Measurements from ENCODE around the gene SORCS2. TPM values are rescaled to one million over a fixed set of nuclear protein-coding genes. Genes with fewer than 3 reads are reported as not detected.

SORCS2 gene
- total and polyA plus RNA-seq, 2 of the 8 experiments (the other 6 are each of a cell fraction or from before 2014, with no cell fraction given): 0.36 to 1.8 TPM

DNA sequence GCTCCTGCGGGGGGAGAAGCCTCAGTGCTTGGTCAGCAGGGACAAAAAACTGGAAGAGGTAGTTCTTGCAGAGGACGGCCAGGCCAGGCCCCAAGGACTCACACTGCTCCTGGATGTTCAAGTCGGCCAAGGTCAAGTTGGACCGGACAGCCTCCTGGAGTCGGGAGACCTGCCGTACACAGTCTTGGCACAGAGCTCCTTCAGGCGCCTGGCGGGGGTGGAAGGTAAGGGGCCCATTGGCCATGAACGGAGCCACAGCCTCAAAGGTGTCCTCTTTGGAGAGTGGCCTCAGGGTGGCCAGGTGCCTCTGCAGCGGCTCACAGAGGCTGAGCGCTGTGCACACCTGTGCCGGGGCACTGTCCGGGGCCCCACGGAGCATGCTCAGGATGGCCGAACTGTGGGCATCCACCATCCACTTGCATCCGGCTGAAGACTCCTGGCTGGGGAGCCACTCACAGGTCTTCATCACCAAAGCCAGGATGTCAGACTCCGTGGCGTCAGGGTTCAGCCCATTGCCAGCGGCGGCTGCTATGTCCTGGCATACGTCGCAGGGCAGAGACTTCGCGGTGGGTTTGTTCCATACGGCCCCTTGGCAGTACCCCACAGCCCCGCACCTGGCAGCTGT lies 241.9 kb downstream of the SORCS2 start:
- FAIRE-seq: no peak
- POLR2A ChIA-PET (ENCODE audit: partially characterized antibody): interaction anchor here (1.1 kb wide), 1 partner anchor 8 kb away, joined by 3 read pairs; no protein-coding TSS in a partner anchor
- TF ChIP-seq TAF7 (optimal IDR thresholded peaks at IDR 0.05; ENCODE audit: borderline replicate concordance, low read depth, low read length) (no peak), RXRA (IDR thresholded peaks at IDR 0.05; ENCODE audit: insufficient read depth, low read depth, low read length) (no peak), SIN3A (conservative IDR thresholded peaks at IDR 0.05 in 1 of 2, IDR thresholded peaks at IDR 0.05 in 1 of 2; ENCODE audit: low read depth in 1 of 2, low read length in 2 of 2) (no peak), YY1 (IDR thresholded peaks at IDR 0.05; ENCODE audit: low read depth, low read length) (no peak), RBBP5 (IDR thresholded peaks at IDR 0.05; ENCODE audit: borderline replicate concordance, low read depth, low read length) (no peak), JUND (IDR thresholded peaks at IDR 0.05; ENCODE audit: low read length) (no peak), KDM1A (IDR thresholded peaks at IDR 0.05; ENCODE audit: borderline replicate concordance, low read length) (no peak), KDM5A (IDR thresholded peaks at IDR 0.05; ENCODE audit: low read length) (no peak), SIX5 (IDR thresholded peaks at IDR 0.05; ENCODE audit: low read depth, low read length) (no peak), SRF (IDR thresholded peaks at IDR 0.05; ENCODE audit: low read depth, low read length) (no peak), NRF1 (IDR thresholded peaks at IDR 0.05; ENCODE audit: low read depth, low read length) (no peak), GABPA (IDR thresholded peaks at IDR 0.05; ENCODE audit: borderline replicate concordance, insufficient read depth, low read length) (no peak), POLR2AphosphoS5 (IDR thresholded peaks at IDR 0.05; ENCODE audit: low read depth, low read length) (no peak), POLR2A (IDR thresholded peaks at IDR 0.05; ENCODE audit: control extremely low read depth in 1 of 2, low read depth in 2 of 2, low read length in 2 of 2) (no peak)

More for the DNA sequence above, 241.9 kb downstream of the SORCS2 start:
- H4K5ac ChIP-seq (ENCODE audit: insufficient read length, low read depth, low read length): no peak overlapping the region
- no peak overlapping the region for H3K14ac ChIP-seq (ENCODE audit: insufficient read length)
- DNase-seq (ENCODE audit: low read depth in 1 of 2, low spot score in 2 of 2): no peak
- no peak overlapping the region for H2AFZ ChIP-seq (ENCODE audit: low read length)
- no peak overlapping the region for H2BK20ac ChIP-seq (ENCODE audit: low read length)
- WGBS, 2 experiments (ENCODE audit: extremely low coverage in 1 of 2, insufficient coverage in 1 of 2, insufficient read length in 1 of 2, insufficient replicate concordance in 2 of 2, low coverage in 1 of 2, low lambda C conversion rate in 2 of 2, missing lambda C conversion rate in 1 of 2): 94% methylated on average over 25 of the region's 26 CpGs; no CpG with 5 or more reads in 1 of the 2 experiments
- no peak overlapping the region for H3K9ac ChIP-seq (replicated peaks in 1 of 4; ENCODE audit: extremely low read depth in 1 of 4, low read depth in 3 of 4, low read length in 3 of 4)
- H2BK5ac ChIP-seq (ENCODE audit: low read depth, low read length): no peak overlapping the region
- H3K27ac ChIP-seq (ENCODE audit: low read depth, low read length): no peak overlapping the region
- no peaks in the 10 kb centered on the region for H3K79me1 ChIP-seq (ENCODE audit: low read depth, low read length)
- no peak overlapping the region for H2AK5ac ChIP-seq (ENCODE audit: low read depth, low read length)
- CTCF ChIA-PET (ENCODE audit: partially characterized antibody): interaction anchor here (0.9 to 1.6 kb wide), 4 partner anchors 10 to 97 kb away, joined by 3 to 7 read pairs (median 4); no protein-coding TSS in a partner anchor
- no peak overlapping the region for H3K4me2 ChIP-seq (ENCODE audit: insufficient read depth in 1 of 2, low read depth in 2 of 2, low read length in 2 of 2)
- H4K20me1 ChIP-seq (replicated peaks in 1 of 2; ENCODE audit: control insufficient read depth in 1 of 2, insufficient read depth in 2 of 2, low read length in 2 of 2): no peaks in the 10 kb centered on the region
- no peak overlapping the region for H2BK120ac ChIP-seq (replicated peaks; ENCODE audit: low read depth, low read length)
- no peaks in the 10 kb centered on the region for H3K27me3 ChIP-seq (replicated peaks in 1 of 4; ENCODE audit: control insufficient read depth in 3 of 4, extremely low read depth in 1 of 4, insufficient read depth in 3 of 4, low read length in 3 of 4)
- H3K18ac ChIP-seq (ENCODE audit: extremely low read depth, low read length): no peak overlapping the region
- no peak overlapping the region for H3K56ac ChIP-seq (replicated peaks; ENCODE audit: insufficient read length, low read depth, low read length)
- H3K79me2 ChIP-seq (ENCODE audit: control insufficient read depth in 1 of 2, insufficient read depth in 2 of 2, low read length in 2 of 2): no peaks in the 10 kb centered on the region
- no peak overlapping the region for H3K4me3 ChIP-seq (ENCODE audit: extremely low read depth in 1 of 4, insufficient read depth in 2 of 4, low read depth in 3 of 4, low read length in 4 of 4)
- H3K23me2 ChIP-seq (ENCODE audit: low read depth, low read length): no peaks in the 10 kb centered on the region
- H3K9me3 ChIP-seq (ENCODE audit: insufficient read depth in 2 of 2, low read depth in 1 of 2, low read length in 1 of 2): 0 out of 4 replicates have a peak, but pooled peaks cover 0 to 4% of the 10 kb centered on the region in 2 experiments
- peak overlapping the region; percentile 89 for H4K8ac ChIP-seq (ENCODE audit: extremely low read depth, insufficient read depth, low read length)
- no peak overlapping the region for H2BK15ac ChIP-seq (ENCODE audit: low read length)
- peaks cover 0 to 17% (median 7%) of the 10 kb centered on the region in 4 experiments; a peak in 4 of 7 replicates for H3K4me1 ChIP-seq (replicated peaks in 1 of 4; ENCODE audit: control insufficient read depth in 3 of 4, insufficient read depth in 4 of 4, low read length in 3 of 4)
- H2BK12ac ChIP-seq (ENCODE audit: low read depth, low read length): no peak overlapping the region
- no peak overlapping the region for H4K91ac ChIP-seq (replicated peaks; ENCODE audit: insufficient read length, low read length)
- H3K36me3 ChIP-seq (ENCODE audit: control insufficient read depth in 2 of 4, insufficient read depth in 4 of 4, low read length in 3 of 4): no peaks in the 10 kb centered on the region
- H3K4ac ChIP-seq (replicated peaks; ENCODE audit: insufficient read length, low read depth, low read length): no peak overlapping the region
- H3K23ac ChIP-seq (ENCODE audit: insufficient read length): no peak overlapping the region
